GM12892 (cell line): Measurements from ENCODE around the gene WARS2.

Experiments used
- POLR2A ChIP-seq: IDR thresholded peaks from 2 replicates; pipeline ENCODE4 v1.6.1; 2011; ENCODE audit warnings: low read depth, low read length, control low read depth
- POLR2AphosphoS5 ChIP-seq: IDR thresholded peaks from 2 replicates; pipeline ENCODE4 v1.6.1; 2011; ENCODE audit warnings: low read depth, low read length, control low read depth
- TAF1 ChIP-seq: IDR thresholded peaks from 2 replicates; pipeline ENCODE4 v1.6.1; 2011; ENCODE audit warnings: low read depth, mild to moderate bottlenecking, control low read depth, low read length, borderline replicate concordance

DNA sequence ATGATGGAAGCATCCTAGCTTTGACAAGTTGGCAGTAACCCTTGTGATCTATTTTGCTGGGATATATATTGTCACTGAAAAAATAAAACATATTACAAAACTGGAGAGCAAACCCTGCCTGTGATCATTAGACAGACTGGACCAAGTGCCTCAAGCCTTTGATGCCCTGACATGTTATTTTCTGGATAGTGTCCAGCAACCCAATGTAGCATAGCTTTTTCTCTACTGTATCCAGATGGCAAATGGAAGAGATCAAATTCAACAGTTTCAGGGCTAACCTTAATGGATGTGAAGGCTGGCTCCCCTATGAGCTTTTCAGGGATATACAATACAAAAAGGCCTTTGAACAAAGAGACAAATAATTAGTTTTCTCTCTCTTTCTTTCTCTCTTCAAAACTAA, 25.1 kb downstream of the WARS2 start:
- TF ChIP-seq POLR2A (no peak), POLR2AphosphoS5 (no peak), TAF1 (no peak)
